ENCODE results near the gene NR2E3. TPM values are rescaled to one million over a fixed set of nuclear protein-coding genes. Genes with fewer than 3 reads are reported as not detected.

Gene NR2E3
- not detected for total RNA-seq
- polyA plus RNA-seq = under 1 TPM in 2 of 4 donors, not detected in 2; 0.10 to 0.32 TPM

- no peaks in the 10 kb centered on the region for H3K9me3 ChIP-seq (ENCODE audit: control insufficient read depth in 2 of 2, low read length in 2 of 2)
- no peaks in the 10 kb centered on the region for H3K36me3 ChIP-seq (ENCODE audit: control insufficient read depth, insufficient read depth, low read length)
- DNase-seq = no peak
- no peaks in the 10 kb centered on the region for H3K4me1 ChIP-seq (ENCODE audit: control insufficient read depth, insufficient read depth, low read length, poor library complexity, severe bottlenecking)
- H3K9me3 Mint-ChIP-seq = peaks cover 0 to under 1% (median 0%) of the 10 kb centered on the region in 7 donors
- no peaks in the 10 kb centered on the region for H3K36me3 Mint-ChIP-seq
- no peaks in the 10 kb centered on the region for H3K27me3 Mint-ChIP-seq
- ATAC-seq (ENCODE audit: low read depth in 2 of 2) = no peak
- no peak within 1 kb of the TSS for H3K4me3 ChIP-seq (ENCODE audit: low read depth, low read length)
- H3K27ac ChIP-seq (ENCODE audit: insufficient read depth, low read length, poor library complexity, severe bottlenecking) = no peak within 1 kb of the TSS
- H3K4me1 Mint-ChIP-seq = no peaks in the 10 kb centered on the region
- H3K4me3 Mint-ChIP-seq = no peak within 1 kb of the TSS
- H3K27ac Mint-ChIP-seq = no peak within 1 kb of the TSS
- H3K27me3 ChIP-seq (ENCODE audit: control insufficient read depth, insufficient read depth, low read length) = no peaks in the 10 kb centered on the region
These were observed at the start of gene NR2E3 for GRCh38 chr15:71810256-71811035. TSS of gene NR2E3 (plus strand) at chr15:71810554. CDS start at chr15:71810744, 190 bp downstream.

GRCh38 chr15:71760852-71761251 is 49.5 kb upstream of the NR2E3 start:
- peaks cover 4% of the 10 kb centered on the region for H3K36me3 Mint-ChIP-seq
- Histone ChIP-seq H3K27me3 (ENCODE audit: control insufficient read depth, insufficient read depth, low read length) (peaks cover 3% of the 10 kb centered on the region), H3K27ac (ENCODE audit: insufficient read depth, low read length, poor library complexity, severe bottlenecking) (no peak overlapping the region), H3K36me3 (ENCODE audit: control insufficient read depth, insufficient read depth, low read length) (no peaks in the 10 kb centered on the region), H3K4me1 (ENCODE audit: control insufficient read depth, insufficient read depth, low read length, poor library complexity, severe bottlenecking) (no peaks in the 10 kb centered on the region), H3K4me3 (ENCODE audit: low read depth, low read length) (no peak overlapping the region), H3K9me3 (ENCODE audit: control insufficient read depth in 2 of 2, low read length in 2 of 2) (peaks cover 7 to 11% of the 10 kb centered on the region in 2 experiments)
- no peaks in the 10 kb centered on the region for H3K4me1 Mint-ChIP-seq
- no peak overlapping the region for H3K27ac Mint-ChIP-seq
- H3K9me3 Mint-ChIP-seq = peaks cover 0 to 16% (median 2%) of the 10 kb centered on the region in 7 donors
- H3K4me3 Mint-ChIP-seq = no peak overlapping the region
- ATAC-seq (ENCODE audit: low read depth in 2 of 2) = no peak
- H3K27me3 Mint-ChIP-seq = peaks cover 5% of the 10 kb centered on the region
- no peak for DNase-seq

- Histone ChIP-seq H3K27ac (ENCODE audit: insufficient read depth, low read length, poor library complexity, severe bottlenecking) (no peak overlapping the region), H3K4me3 (ENCODE audit: low read depth, low read length) (no peak overlapping the region), H3K4me1 (ENCODE audit: control insufficient read depth, insufficient read depth, low read length, poor library complexity, severe bottlenecking) (no peaks in the 10 kb centered on the region), H3K36me3 (ENCODE audit: control insufficient read depth, insufficient read depth, low read length) (no peaks in the 10 kb centered on the region), H3K9me3 (ENCODE audit: control insufficient read depth in 2 of 2, low read length in 2 of 2) (peaks cover 7 to 11% of the 10 kb centered on the region in 2 experiments), H3K27me3 (ENCODE audit: control insufficient read depth, insufficient read depth, low read length) (peaks cover 3% of the 10 kb centered on the region)
- Mint-ChIP-seq H3K27me3 (peaks cover 5% of the 10 kb centered on the region), H3K27ac (no peak overlapping the region), H3K9me3 (peaks cover 0 to 16% (median 2%) of the 10 kb centered on the region in 7 donors), H3K36me3 (peaks cover 4% of the 10 kb centered on the region), H3K4me3 (no peak overlapping the region), H3K4me1 (no peaks in the 10 kb centered on the region)
- ATAC-seq (ENCODE audit: low read depth in 2 of 2) (no peak), DNase-seq (no peak)
These were observed 48.7 kb upstream of the NR2E3 start for GRCh38 chr15:71761649-71762048.

GRCh38 chr15:71768184-71768583 is 42.2 kb upstream of the NR2E3 start:
- Histone ChIP-seq H3K27ac (ENCODE audit: insufficient read depth, low read length, poor library complexity, severe bottlenecking) (no peak overlapping the region), H3K27me3 (ENCODE audit: control insufficient read depth, insufficient read depth, low read length) (no peaks in the 10 kb centered on the region), H3K36me3 (ENCODE audit: control insufficient read depth, insufficient read depth, low read length) (no peaks in the 10 kb centered on the region), H3K9me3 (ENCODE audit: control insufficient read depth in 2 of 2, low read length in 2 of 2) (no peaks in the 10 kb centered on the region), H3K4me1 (ENCODE audit: control insufficient read depth, insufficient read depth, low read length, poor library complexity, severe bottlenecking) (no peaks in the 10 kb centered on the region), H3K4me3 (ENCODE audit: low read depth, low read length) (no peak overlapping the region)
- H3K27ac Mint-ChIP-seq = no peak overlapping the region
- no peak for DNase-seq
- peaks cover 21% of the 10 kb centered on the region for H3K27me3 Mint-ChIP-seq
- H3K4me3 Mint-ChIP-seq = no peak overlapping the region
- H3K36me3 Mint-ChIP-seq = no peaks in the 10 kb centered on the region
- no peak for ATAC-seq (ENCODE audit: low read depth in 2 of 2)
- H3K4me1 Mint-ChIP-seq = no peaks in the 10 kb centered on the region
- H3K9me3 Mint-ChIP-seq = peaks cover 0 to 1% (median 0%) of the 10 kb centered on the region in 7 donors

GRCh38 chr15:71773206-71773859 is 37.0 kb upstream of the NR2E3 start:
- Mint-ChIP-seq H3K4me1 (no peaks in the 10 kb centered on the region), H3K36me3 (no peaks in the 10 kb centered on the region), H3K27me3 (peaks cover 18% of the 10 kb centered on the region), H3K9me3 (no peaks in the 10 kb centered on the region), H3K4me3 (no peak overlapping the region), H3K27ac (no peak overlapping the region)
- DNase-seq = no peak
- Histone ChIP-seq H3K4me1 (ENCODE audit: control insufficient read depth, insufficient read depth, low read length, poor library complexity, severe bottlenecking) (no peaks in the 10 kb centered on the region), H3K27me3 (ENCODE audit: control insufficient read depth, insufficient read depth, low read length) (no peaks in the 10 kb centered on the region), H3K27ac (ENCODE audit: insufficient read depth, low read length, poor library complexity, severe bottlenecking) (no peak overlapping the region), H3K4me3 (ENCODE audit: low read depth, low read length) (no peak overlapping the region), H3K36me3 (ENCODE audit: control insufficient read depth, insufficient read depth, low read length) (no peaks in the 10 kb centered on the region), H3K9me3 (ENCODE audit: control insufficient read depth in 2 of 2, low read length in 2 of 2) (no peaks in the 10 kb centered on the region)
- no peak for ATAC-seq (ENCODE audit: low read depth in 2 of 2)

- H3K9me3 ChIP-seq (ENCODE audit: control insufficient read depth in 2 of 2, low read length in 2 of 2) = no peaks in the 10 kb centered on the region
- H3K27ac Mint-ChIP-seq = no peak overlapping the region
- no peaks in the 10 kb centered on the region for H3K9me3 Mint-ChIP-seq
- no peaks in the 10 kb centered on the region for H3K4me1 ChIP-seq (ENCODE audit: control insufficient read depth, insufficient read depth, low read length, poor library complexity, severe bottlenecking)
- H3K36me3 Mint-ChIP-seq = no peaks in the 10 kb centered on the region
- H3K4me3 Mint-ChIP-seq = no peak overlapping the region
- no peak for DNase-seq
- H3K27ac ChIP-seq (ENCODE audit: insufficient read depth, low read length, poor library complexity, severe bottlenecking) = no peak overlapping the region
- H3K36me3 ChIP-seq (ENCODE audit: control insufficient read depth, insufficient read depth, low read length) = no peaks in the 10 kb centered on the region
- H3K4me3 ChIP-seq (ENCODE audit: low read depth, low read length) = no peak overlapping the region
- peaks cover 26% of the 10 kb centered on the region for H3K27me3 Mint-ChIP-seq
- peaks cover 0 to 13% (median 3%) of the 10 kb centered on the region in 4 donors for H3K4me1 Mint-ChIP-seq
- no peaks in the 10 kb centered on the region for H3K27me3 ChIP-seq (ENCODE audit: control insufficient read depth, insufficient read depth, low read length)
- no peak for ATAC-seq (ENCODE audit: low read depth in 2 of 2)
These were observed 34.5 kb upstream of the NR2E3 start for GRCh38 chr15:71775856-71776255.

GRCh38 chr15:71776304-71776703 is 34.0 kb upstream of the NR2E3 start:
- Histone ChIP-seq H3K27ac (ENCODE audit: insufficient read depth, low read length, poor library complexity, severe bottlenecking) (no peak overlapping the region), H3K4me3 (ENCODE audit: low read depth, low read length) (no peak overlapping the region), H3K36me3 (ENCODE audit: control insufficient read depth, insufficient read depth, low read length) (no peaks in the 10 kb centered on the region), H3K9me3 (ENCODE audit: control insufficient read depth in 2 of 2, low read length in 2 of 2) (no peaks in the 10 kb centered on the region), H3K27me3 (ENCODE audit: control insufficient read depth, insufficient read depth, low read length) (no peaks in the 10 kb centered on the region), H3K4me1 (ENCODE audit: control insufficient read depth, insufficient read depth, low read length, poor library complexity, severe bottlenecking) (no peaks in the 10 kb centered on the region)
- Mint-ChIP-seq H3K9me3 (no peaks in the 10 kb centered on the region), H3K4me3 (no peak overlapping the region), H3K36me3 (no peaks in the 10 kb centered on the region), H3K4me1 (peaks cover 0 to 16% (median 3%) of the 10 kb centered on the region in 4 donors), H3K27me3 (peaks cover 23% of the 10 kb centered on the region), H3K27ac (no peak overlapping the region)
- DNase-seq = no peak
- ATAC-seq (ENCODE audit: low read depth in 2 of 2) = no peak

Data from CD4-positive, CD25-positive, alpha-beta regulatory T cell (primary cell).